ENCODE results near the gene ANKRD22. TPM values are rescaled to one million over a fixed set of nuclear protein-coding genes. Genes with fewer than 3 reads are reported as not detected.

Gene ANKRD22
- total and polyA plus RNA-seq, 2 donors (not counting 3 experiments of a cell fraction or from before 2014, with no cell fraction given): not detected

DNA sequence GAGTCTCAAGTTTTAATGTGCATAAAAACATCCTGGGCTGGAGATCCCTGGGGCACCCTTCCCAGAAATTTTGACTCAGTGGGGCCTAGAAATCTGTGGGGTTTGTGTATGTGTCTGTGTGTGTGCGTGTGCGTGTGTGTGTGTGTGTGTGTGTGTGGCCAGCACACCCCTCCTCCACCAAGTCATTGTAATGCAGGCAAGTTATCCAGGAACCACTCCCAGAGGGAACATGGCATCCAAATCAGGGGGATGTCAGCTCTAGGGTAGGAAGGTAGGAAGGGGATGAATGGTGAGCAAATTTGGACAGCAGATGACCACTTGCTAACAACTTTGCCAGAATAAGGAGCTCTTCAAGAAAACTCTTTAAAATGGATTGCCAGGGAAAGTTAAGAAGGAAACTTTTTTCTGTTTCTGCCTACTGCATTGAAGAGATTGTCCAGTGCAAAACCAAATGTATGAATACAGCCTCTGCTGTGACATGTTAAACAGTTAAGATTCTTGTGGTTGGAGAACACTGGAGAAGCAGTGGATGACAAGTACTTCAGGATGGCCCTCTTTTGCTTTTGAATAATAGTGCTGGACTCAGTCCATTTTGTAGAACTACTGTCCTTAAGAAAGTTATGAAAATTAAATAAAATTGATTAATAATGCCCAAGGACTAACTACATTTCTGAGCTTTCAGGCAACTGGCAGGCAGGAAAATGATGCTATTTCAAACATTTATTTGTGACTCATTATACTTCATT, 40.8 kb upstream of the ANKRD22 start:
- H3K9me3 ChIP-seq (replicated peaks; ENCODE audit: control insufficient read depth, insufficient read depth, low read length): no peaks in the 10 kb centered on the region
- H3K4me1 ChIP-seq (ENCODE audit: control insufficient read depth, extremely low read depth, insufficient read depth, low read length): no peaks in the 10 kb centered on the region
- no peak overlapping the region for H3K27ac ChIP-seq (ENCODE audit: insufficient read depth, low read depth, low read length)
- ChIA-PET CTCF (interaction anchor here (0.7 to 1.6 kb wide), 3 partner anchors 8 to 56 kb away, joined by 3 to 4 read pairs (median 3); no protein-coding TSS in a partner anchor), POLR2A (no interaction called here)
- H3K4me3 ChIP-seq (replicated peaks in 1 of 3; ENCODE audit: insufficient read depth in 1 of 3, low read depth in 1 of 3, low read length in 3 of 3): no peak overlapping the region
- no peaks in the 10 kb centered on the region for H3K27me3 ChIP-seq (ENCODE audit: control insufficient read depth in 2 of 2, insufficient read depth in 2 of 2, low read length in 2 of 2)
- H4K20me1 ChIP-seq (replicated peaks; ENCODE audit: control insufficient read depth, extremely low read depth, insufficient read depth, low read length): no peaks in the 10 kb centered on the region
- H3K4me2 ChIP-seq (ENCODE audit: insufficient read depth, low read length): no peak overlapping the region
- H3K9me1 ChIP-seq (replicated peaks; ENCODE audit: control insufficient read depth, extremely low read depth, insufficient read depth, low read length): no peaks in the 10 kb centered on the region
- no peak for DNase-seq (ENCODE audit: low read depth, low spot score)
- intact Hi-C loops (cut with micrococcal nuclease): no loop called here
- no TSS peak for BruUV-seq (replicated peaks)
- dilution Hi-C loops (cut with MboI; ENCODE audit: extremely low pct_ligation_motif_present, low sequenced_read_pairs): no loop called here
- no peak overlapping the region for H3K9ac ChIP-seq (replicated peaks; ENCODE audit: extremely low read depth, insufficient read depth, low read length)
- H3K79me2 ChIP-seq (ENCODE audit: control insufficient read depth, insufficient read depth, low read length): no peaks in the 10 kb centered on the region
- H3K36me3 ChIP-seq (ENCODE audit: control insufficient read depth in 2 of 2, extremely low read depth in 1 of 2, insufficient read depth in 2 of 2, low read length in 2 of 2): no peaks in the 10 kb centered on the region
- no peak for TF ChIP-seq POLR2AphosphoS5 (IDR thresholded peaks at IDR 0.05; ENCODE audit: insufficient read depth, low read depth, low read length)
- no peak for TF ChIP-seq MYC (IDR thresholded peaks at IDR 0.05; ENCODE audit: low read depth, low read length)
- no peak for TF ChIP-seq FOS (IDR thresholded peaks at IDR 0.05; ENCODE audit: borderline replicate concordance, insufficient read depth, low read length)
- no peak for TF ChIP-seq EZH2 (IDR thresholded peaks at IDR 0.05; ENCODE audit: borderline replicate concordance, low read depth, low read length, severe bottlenecking)
- FAIRE-seq: no peak
- no peak overlapping the region for H2AFZ ChIP-seq (ENCODE audit: low read depth, low read length)

DNA sequence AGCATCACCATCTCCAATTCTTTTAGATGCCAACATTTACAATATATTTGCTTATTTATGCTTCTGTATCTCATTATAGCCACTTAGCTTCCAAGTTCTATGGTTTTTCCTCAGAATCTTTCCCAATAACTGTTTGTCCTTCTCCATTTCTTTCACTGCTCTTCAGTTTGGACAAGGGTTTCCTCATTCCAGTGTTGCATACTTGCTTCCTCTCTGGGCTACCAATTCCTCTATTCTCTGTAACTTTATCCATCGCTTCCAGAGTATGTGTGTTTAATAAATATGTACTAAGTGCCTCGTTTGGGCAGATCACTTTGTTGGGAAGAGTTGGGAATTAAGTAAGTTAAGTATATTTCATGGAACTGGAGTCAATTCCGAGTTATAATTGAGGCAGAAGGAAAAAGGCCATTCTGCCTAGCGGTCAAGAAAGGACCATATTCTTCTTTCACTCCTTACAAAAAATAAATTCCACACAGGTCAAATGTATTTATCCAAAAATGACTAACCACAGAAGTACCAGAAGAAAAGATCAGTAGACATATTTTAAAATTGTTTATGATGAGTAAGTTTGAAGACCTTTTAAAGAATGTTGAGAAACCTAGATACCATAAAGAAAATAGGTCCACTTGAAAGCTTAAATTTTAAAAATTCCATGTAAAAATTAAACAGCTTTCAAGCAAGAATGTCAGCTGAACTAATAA, 39.2 kb upstream of the ANKRD22 start:
- TF ChIP-seq MYC (IDR thresholded peaks at IDR 0.05; ENCODE audit: low read depth, low read length): no peak
- no peak for TF ChIP-seq EZH2 (IDR thresholded peaks at IDR 0.05; ENCODE audit: borderline replicate concordance, low read depth, low read length, severe bottlenecking)
- TF ChIP-seq, protein P1, sequence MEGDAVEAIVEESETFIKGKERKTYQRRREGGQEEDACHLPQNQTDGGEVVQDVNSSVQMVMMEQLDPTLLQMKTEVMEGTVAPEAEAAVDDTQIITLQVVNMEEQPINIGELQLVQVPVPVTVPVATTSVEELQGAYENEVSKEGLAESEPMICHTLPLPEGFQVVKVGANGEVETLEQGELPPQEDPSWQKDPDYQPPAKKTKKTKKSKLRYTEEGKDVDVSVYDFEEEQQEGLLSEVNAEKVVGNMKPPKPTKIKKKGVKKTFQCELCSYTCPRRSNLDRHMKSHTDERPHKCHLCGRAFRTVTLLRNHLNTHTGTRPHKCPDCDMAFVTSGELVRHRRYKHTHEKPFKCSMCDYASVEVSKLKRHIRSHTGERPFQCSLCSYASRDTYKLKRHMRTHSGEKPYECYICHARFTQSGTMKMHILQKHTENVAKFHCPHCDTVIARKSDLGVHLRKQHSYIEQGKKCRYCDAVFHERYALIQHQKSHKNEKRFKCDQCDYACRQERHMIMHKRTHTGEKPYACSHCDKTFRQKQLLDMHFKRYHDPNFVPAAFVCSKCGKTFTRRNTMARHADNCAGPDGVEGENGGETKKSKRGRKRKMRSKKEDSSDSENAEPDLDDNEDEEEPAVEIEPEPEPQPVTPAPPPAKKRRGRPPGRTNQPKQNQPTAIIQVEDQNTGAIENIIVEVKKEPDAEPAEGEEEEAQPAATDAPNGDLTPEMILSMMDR (IDR thresholded peaks at IDR 0.05; ENCODE audit: extremely low read depth in 1 of 2, insufficient read depth in 1 of 2, low read depth in 1 of 2, low read length in 2 of 2): no peak
- no peak for TF ChIP-seq JUN (IDR thresholded peaks at IDR 0.05; ENCODE audit: borderline replicate concordance, insufficient read depth, insufficient read length, low read depth)
- TF ChIP-seq POLR2AphosphoS5 (IDR thresholded peaks at IDR 0.05; ENCODE audit: insufficient read depth, low read depth, low read length): no peak
- no peak for TF ChIP-seq FOS (IDR thresholded peaks at IDR 0.05; ENCODE audit: borderline replicate concordance, insufficient read depth, low read length)
- TF ChIP-seq GATA2 (IDR thresholded peaks at IDR 0.05; ENCODE audit: insufficient read depth, insufficient read length, low read depth, low read length): no peak
- TF ChIP-seq, protein P2, sequence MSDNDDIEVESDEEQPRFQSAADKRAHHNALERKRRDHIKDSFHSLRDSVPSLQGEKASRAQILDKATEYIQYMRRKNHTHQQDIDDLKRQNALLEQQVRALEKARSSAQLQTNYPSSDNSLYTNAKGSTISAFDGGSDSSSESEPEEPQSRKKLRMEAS (IDR thresholded peaks at IDR 0.05; ENCODE audit: insufficient read depth, insufficient read length): no peak
- Histone ChIP-seq H2AFZ (ENCODE audit: low read depth, low read length) (no peak overlapping the region), H4K20me1 (replicated peaks; ENCODE audit: control insufficient read depth, extremely low read depth, insufficient read depth, low read length) (no peaks in the 10 kb centered on the region), H3K79me2 (ENCODE audit: control insufficient read depth, insufficient read depth, low read length) (no peaks in the 10 kb centered on the region), H3K36me3 (ENCODE audit: control insufficient read depth in 2 of 2, extremely low read depth in 1 of 2, insufficient read depth in 2 of 2, low read length in 2 of 2) (no peaks in the 10 kb centered on the region), H3K27me3 (ENCODE audit: control insufficient read depth in 2 of 2, insufficient read depth in 2 of 2, low read length in 2 of 2) (no peaks in the 10 kb centered on the region), H3K9me1 (replicated peaks; ENCODE audit: control insufficient read depth, extremely low read depth, insufficient read depth, low read length) (no peaks in the 10 kb centered on the region), H3K4me1 (ENCODE audit: control insufficient read depth, extremely low read depth, insufficient read depth, low read length) (no peaks in the 10 kb centered on the region), H3K4me3 (replicated peaks in 1 of 3; ENCODE audit: insufficient read depth in 1 of 3, low read depth in 1 of 3, low read length in 3 of 3) (no peak overlapping the region), H3K9ac (replicated peaks; ENCODE audit: extremely low read depth, insufficient read depth, low read length) (no peak overlapping the region), H3K27ac (ENCODE audit: insufficient read depth, low read depth, low read length) (no peak overlapping the region), H3K4me2 (ENCODE audit: insufficient read depth, low read length) (no peak overlapping the region), H3K9me3 (replicated peaks; ENCODE audit: control insufficient read depth, insufficient read depth, low read length) (no peaks in the 10 kb centered on the region)
- FAIRE-seq (no peak), DNase-seq (ENCODE audit: low read depth, low spot score) (no peak)
- intact Hi-C loops (cut with micrococcal nuclease): no loop called here
- dilution Hi-C loops (cut with MboI; ENCODE audit: extremely low pct_ligation_motif_present, low sequenced_read_pairs): no loop called here
- BruUV-seq (replicated peaks): no TSS peak
- CTCF ChIA-PET: interaction anchor here (1.6 kb wide), 2 partner anchors 10 to 11 kb away, joined by 3 to 4 read pairs; no protein-coding TSS in a partner anchor
- POLR2A ChIA-PET: no interaction called here
